ENCODE data around the gene ARHGEF39. TPM values are rescaled to one million over a fixed set of nuclear protein-coding genes. Genes with fewer than 3 reads are reported as not detected.

The ARHGEF39 gene
- total RNA-seq, 6 experiments from 2014 or later, result 0.11 to 3.6 (median 0.43) TPM

DNA sequence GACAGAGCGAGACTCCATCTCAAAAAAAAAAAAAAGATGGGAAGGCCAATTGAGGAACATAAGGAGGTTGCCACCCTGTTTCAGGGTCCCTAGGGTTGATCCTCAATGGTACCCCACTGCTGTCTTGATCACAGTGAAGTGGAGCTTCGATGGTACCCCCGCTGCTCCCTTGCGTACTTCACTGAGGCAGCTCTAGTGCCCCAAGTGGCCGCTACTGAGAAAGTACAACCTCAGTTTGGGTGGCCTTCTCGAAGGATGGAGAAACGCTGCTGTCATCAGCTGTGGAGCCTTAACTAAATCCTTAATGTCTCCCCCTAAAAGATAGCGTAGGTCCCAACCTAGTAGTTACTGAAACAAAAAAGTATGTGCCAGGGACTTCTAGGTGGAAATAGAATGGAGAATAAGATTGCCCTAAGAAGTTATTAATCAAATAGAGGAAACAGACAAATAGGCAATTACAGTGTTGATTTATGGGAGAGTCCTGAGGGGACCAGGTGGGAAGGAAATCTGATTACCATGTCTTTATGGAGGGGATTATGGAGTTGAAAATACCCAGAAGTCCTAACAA, 53.7 kb downstream of the ARHGEF39 start:
- Histone ChIP-seq H3K4me3 (no peak overlapping the region), H3K27ac (no peak overlapping the region), H3K27me3 (no peaks in the 10 kb centered on the region), H3K4me1 (peaks cover 0 to 5% (median under 1%) of the 10 kb centered on the region in 4 donors), H3K9me3 (no peaks in the 10 kb centered on the region), H3K36me3 (peaks cover 0 to 17% (median 6%) of the 10 kb centered on the region in 4 donors)
- TF ChIP-seq POLR2A (IDR thresholded peaks at IDR 0.05), result no peak
- TF ChIP-seq, protein P1, sequence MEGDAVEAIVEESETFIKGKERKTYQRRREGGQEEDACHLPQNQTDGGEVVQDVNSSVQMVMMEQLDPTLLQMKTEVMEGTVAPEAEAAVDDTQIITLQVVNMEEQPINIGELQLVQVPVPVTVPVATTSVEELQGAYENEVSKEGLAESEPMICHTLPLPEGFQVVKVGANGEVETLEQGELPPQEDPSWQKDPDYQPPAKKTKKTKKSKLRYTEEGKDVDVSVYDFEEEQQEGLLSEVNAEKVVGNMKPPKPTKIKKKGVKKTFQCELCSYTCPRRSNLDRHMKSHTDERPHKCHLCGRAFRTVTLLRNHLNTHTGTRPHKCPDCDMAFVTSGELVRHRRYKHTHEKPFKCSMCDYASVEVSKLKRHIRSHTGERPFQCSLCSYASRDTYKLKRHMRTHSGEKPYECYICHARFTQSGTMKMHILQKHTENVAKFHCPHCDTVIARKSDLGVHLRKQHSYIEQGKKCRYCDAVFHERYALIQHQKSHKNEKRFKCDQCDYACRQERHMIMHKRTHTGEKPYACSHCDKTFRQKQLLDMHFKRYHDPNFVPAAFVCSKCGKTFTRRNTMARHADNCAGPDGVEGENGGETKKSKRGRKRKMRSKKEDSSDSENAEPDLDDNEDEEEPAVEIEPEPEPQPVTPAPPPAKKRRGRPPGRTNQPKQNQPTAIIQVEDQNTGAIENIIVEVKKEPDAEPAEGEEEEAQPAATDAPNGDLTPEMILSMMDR (IDR thresholded peaks at IDR 0.05), result peak; percentile 39 to 69 (median 62)
- DNase-seq (no peak), ATAC-seq (peak; percentile 62 to 81 (median 72))
- 36% methylated on average over 3 of the region's 8 CpGs for WGBS (ENCODE audit: insufficient coverage, low coverage, low lambda C conversion rate, missing lambda C conversion rate)
- intact Hi-C loops (cut with DNase I), result no loop called here

DNA sequence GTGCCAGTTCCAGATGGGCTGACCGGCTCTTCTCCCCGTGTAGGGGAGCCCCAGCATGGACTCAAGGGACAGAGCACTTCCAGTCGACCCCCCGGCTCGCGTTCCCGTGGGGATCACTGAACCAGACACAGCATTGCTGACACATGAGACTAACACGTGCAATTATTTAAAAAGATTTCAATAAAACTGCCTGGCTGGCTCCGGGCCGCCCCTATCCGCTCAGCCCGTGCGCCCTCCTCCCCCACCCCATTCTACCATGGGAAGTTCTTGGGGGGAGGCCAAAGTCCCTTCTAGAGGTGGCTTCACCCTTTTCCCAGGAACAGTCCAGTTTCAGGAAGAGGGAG, 55.2 kb downstream of the ARHGEF39 start:
- no peak for DNase-seq
- peaks cover 0 to 11% (median 3%) of the 10 kb centered on the region in 4 donors for H3K4me1 ChIP-seq
- ATAC-seq, result no peak
- no peak overlapping the region for H3K4me3 ChIP-seq
- TF ChIP-seq POLR2A (IDR thresholded peaks at IDR 0.05), result no peak
- TF ChIP-seq, protein P1 (IDR thresholded peaks at IDR 0.05), result no peak
- intact Hi-C loops (cut with DNase I), result no loop called here
- no peaks in the 10 kb centered on the region for H3K27me3 ChIP-seq
- WGBS (ENCODE audit: insufficient coverage, low coverage, low lambda C conversion rate, missing lambda C conversion rate), result 100% methylated on average over 3 of the region's 13 CpGs
- H3K36me3 ChIP-seq, result peaks cover 0 to 17% (median 6%) of the 10 kb centered on the region in 4 donors
- no peaks in the 10 kb centered on the region for H3K9me3 ChIP-seq
- no peak overlapping the region for H3K27ac ChIP-seq

Small RNAs within 50 kb of the gene (microRNA-seq; reads per million reads assigned to microRNA genes)
- 0 reads per million in 2 donors for gene MIR6852

Small RNAs within 50 kb of the gene (small RNA-seq; reads per million reads assigned to genes)
- 0 reads per million in 2 experiments for gene RMRP
- 0 reads per million in 2 experiments for gene RN7SL22P

Other genes starting within 250 kb of the ARHGEF39 start
- gene RUSC2, start 175.1 kb downstream of the ARHGEF39 start, total RNA-seq, result 10 to 100 TPM in 2 of 6 experiments, 1 to 10 TPM in 4; 6.0 to 12.9 (median 9.1) TPM
- 10 to 100 TPM; 10.7 to 17.2 (median 13.4) TPM for gene TESK1, start 59.9 kb downstream of the ARHGEF39 start, total RNA-seq
- gene CD72, start 46.8 kb downstream of the ARHGEF39 start, total RNA-seq, result 1 to 10 TPM in 4 of 6 experiments, under 1 TPM in 2; 0.60 to 6.9 (median 2.3) TPM
- gene SIT1, start 14.3 kb downstream of the ARHGEF39 start, total RNA-seq, result under 1 TPM in 5 of 6 experiments, not detected in 1; 0.18 to 0.58 (median 0.37) TPM
- gene RMRP, start 7.2 kb downstream of the ARHGEF39 start, total RNA-seq, result over 10,000 TPM in 2 of 6 experiments, 1,000 to 10,000 TPM in 4; 1,534 to 17,791 (median 6,650) TPM
- 10 to 100 TPM; 10.0 to 24.2 (median 15.3) TPM for gene CCDC107, start 6.9 kb downstream of the ARHGEF39 start, total RNA-seq
- gene CA9, start 8.7 kb upstream of the ARHGEF39 start, total RNA-seq, result 1 to 10 TPM in 1 of 6 experiments, under 1 TPM in 4, not detected in 1; 0.64 to 1.6 (median 0.93) TPM
- gene TPM2, start 24.7 kb upstream of the ARHGEF39 start, total RNA-seq, result 10 to 100 TPM in 4 of 6 experiments, 1 to 10 TPM in 2; 4.7 to 23.3 (median 12.4) TPM
- gene TLN1, start 67.0 kb upstream of the ARHGEF39 start, total RNA-seq, result 100 to 1,000 TPM; 103 to 168 (median 128) TPM
- 10 to 100 TPM; 12.1 to 35.2 (median 17.8) TPM for gene CREB3, start 67.5 kb upstream of the ARHGEF39 start, total RNA-seq
- gene GBA2, start 84.0 kb upstream of the ARHGEF39 start, total RNA-seq, result 10 to 100 TPM; 29.5 to 53.7 (median 35.2) TPM
- 10 to 100 TPM in 5 of 6 experiments, 1 to 10 TPM in 1; 9.5 to 13.0 (median 11.4) TPM for gene RGP1, start 84.1 kb upstream of the ARHGEF39 start, total RNA-seq
- not detected for gene MSMP, start 89.1 kb upstream of the ARHGEF39 start, total RNA-seq
- gene NPR2, start 126.4 kb upstream of the ARHGEF39 start, total RNA-seq, result 10 to 100 TPM in 5 of 6 experiments, 1 to 10 TPM in 1; 2.8 to 34.5 (median 13.1) TPM
- gene SPAG8, start 147.1 kb upstream of the ARHGEF39 start, total RNA-seq, result 1 to 10 TPM in 1 of 6 experiments, under 1 TPM in 2, not detected in 3; 0.42 to 1.3 (median 0.80) TPM
- 10 to 100 TPM; 46.0 to 86.3 (median 67.1) TPM for gene HINT2, start 149.8 kb upstream of the ARHGEF39 start, total RNA-seq
- not detected for gene FAM221B, start 163.5 kb upstream of the ARHGEF39 start, total RNA-seq
- gene TMEM8B, start 164.0 kb upstream of the ARHGEF39 start, total RNA-seq, result 1 to 10 TPM; 1.7 to 4.7 (median 3.5) TPM
- not detected for gene OR13J1, start 205.2 kb upstream of the ARHGEF39 start, total RNA-seq
- gene HRCT1, start 241.0 kb upstream of the ARHGEF39 start, total RNA-seq, result 1 to 10 TPM in 3 of 6 experiments, under 1 TPM in 3; 0.40 to 1.4 (median 0.98) TPM
- gene SPAAR, start 244.3 kb upstream of the ARHGEF39 start, total RNA-seq, result 1 to 10 TPM in 1 of 6 experiments, under 1 TPM in 5; 0.37 to 1.4 (median 0.84) TPM